ENCODE results near the gene SCUBE1. TPM values are rescaled to one million over a fixed set of nuclear protein-coding genes. Genes with fewer than 3 reads are reported as not detected.

Gene SCUBE1
- total and polyA plus RNA-seq, 10 of the 15 experiments (the other 5 are each of a cell fraction or from before 2014, with no cell fraction given): not detected

GRCh38 chr22:43293655-43294392 lies 49.3 kb downstream of the SCUBE1 start:
- no peak for DNase-seq (ENCODE audit: low read depth, low spot score)
- Histone ChIP-seq H3K4me1 (ENCODE audit: control insufficient read depth, insufficient read depth, low read length) (no peaks in the 10 kb centered on the region), H3K9ac (ENCODE audit: control insufficient read depth, insufficient read depth, low read length) (no peak overlapping the region), H4K20me1 (ENCODE audit: control insufficient read depth, insufficient read depth) (no peaks in the 10 kb centered on the region), H3K4me3 (no peak overlapping the region), H3K27ac (ENCODE audit: control insufficient read depth, insufficient read depth) (no peak overlapping the region), H2AFZ (ENCODE audit: control insufficient read depth, low read depth, low read length) (no peak overlapping the region), H3K79me2 (ENCODE audit: control insufficient read depth, insufficient read depth, low read length) (no peaks in the 10 kb centered on the region), H3K4me2 (ENCODE audit: control insufficient read depth, insufficient read depth) (no peak overlapping the region), H3K36me3 (ENCODE audit: control insufficient read depth in 2 of 2, insufficient read depth in 2 of 2, low read length in 1 of 2) (no peaks in the 10 kb centered on the region), H3K27me3 (replicated peaks in 1 of 2; ENCODE audit: control insufficient read depth in 2 of 2, insufficient read depth in 2 of 2, low read length in 1 of 2) (peaks cover 6 to 9% of the 10 kb centered on the region in 2 experiments; a peak in 3 of 4 replicates), H3K9me3 (replicated peaks; ENCODE audit: control insufficient read depth, insufficient read depth, low read length) (no peaks in the 10 kb centered on the region)
- intact Hi-C loops (cut with micrococcal nuclease; ENCODE audit: unreplicated experiment): no loop called here
- in situ Hi-C loops (cut with MboI): no loop called here
- no peak for TF ChIP-seq E4F1 (IDR thresholded peaks at IDR 0.05; ENCODE audit: borderline replicate concordance, partially characterized antibody)
- no peak for TF ChIP-seq MYB (IDR thresholded peaks at IDR 0.05; ENCODE audit: borderline replicate concordance, low read depth, low read length)
- no peak for TF ChIP-seq HDAC6 (IDR thresholded peaks at IDR 0.05; ENCODE audit: unreplicated experiment)
- TF ChIP-seq RFX5 (IDR thresholded peaks at IDR 0.05; ENCODE audit: low read depth, low read length): no peak
- TF ChIP-seq ASH2L (IDR thresholded peaks at IDR 0.05; ENCODE audit: borderline replicate concordance, low read depth): no peak
- RAD21 ChIA-PET (ENCODE audit: unreplicated experiment): no interaction called here
- FAIRE-seq: no peak
- SMC1A ChIA-PET (ENCODE audit: uncharacterized antibody, unreplicated experiment): no interaction called here
- 31% methylated on average over 15 of the region's 15 CpGs for WGBS (ENCODE audit: insufficient coverage, insufficient replicate concordance, low lambda C conversion rate, missing lambda C conversion rate)
- ATAC-seq: no peak
- POLR2A ChIA-PET: no interaction called here
- CTCF ChIA-PET: interaction anchor here (0.6 kb wide), 1 partner anchor 231 kb away, joined by 3 read pairs; no protein-coding TSS in a partner anchor
- BruUV-seq (replicated peaks): no TSS peak

All from GM12878 (cell line).